H1 (cell line): ENCODE measurements around the gene TMEM238. TPM values are rescaled to one million over a fixed set of nuclear protein-coding genes. Genes with fewer than 3 reads are reported as not detected.

Source experiments
- CHD1 ChIP-seq: IDR thresholded peaks from 2 replicates; pipeline ENCODE4 v1.6.1; 2012; ENCODE audit warnings: low read depth, low read length, improper control_type of control experiment
- CTBP2 ChIP-seq: IDR thresholded peaks from 2 replicates; pipeline ENCODE4 v1.7.0; 2011; ENCODE audit warnings: borderline replicate concordance, mild to moderate bottlenecking, moderate library complexity, mixed read lengths, low read length; ENCODE audit not compliant: insufficient read depth, insufficient read length
- GABPA ChIP-seq: IDR thresholded peaks from 2 replicates; pipeline ENCODE4 v1.6.1; 2011; ENCODE audit warnings: mild to moderate bottlenecking, low read length, moderate library complexity, borderline replicate concordance; ENCODE audit not compliant: insufficient read depth
- GTF2F1 ChIP-seq: IDR thresholded peaks from 2 replicates; pipeline ENCODE4 v1.6.1; 2012; ENCODE audit warnings: low read depth, low read length, improper control_type of control experiment, borderline replicate concordance
- HDAC6 ChIP-seq: IDR thresholded peaks from one replicate; pipeline ENCODE4 v1.7.1; 2012; ENCODE audit warnings: low read depth, mild to moderate bottlenecking, inconsistent platforms, low read length, moderate library complexity
- JUND ChIP-seq: IDR thresholded peaks from 2 replicates; pipeline ENCODE4 v1.6.1; 2011; ENCODE audit warnings: mild to moderate bottlenecking, improper control_type of control experiment, low read length
- KDM4A ChIP-seq: IDR thresholded peaks from one replicate; pipeline ENCODE4 v1.7.1; 2012; ENCODE audit warnings: low read depth, mild to moderate bottlenecking, moderate library complexity, low read length, inconsistent platforms; ENCODE audit not compliant: severe bottlenecking
- KDM5A ChIP-seq: fragments of 200-600 bp; IDR thresholded peaks from 2 replicates; pipeline ENCODE4 v1.7.1; 2012; ENCODE audit warnings: mild to moderate bottlenecking, low read length, inconsistent platforms, mixed read lengths
- PHF8 ChIP-seq: fragments of 200-600 bp; sonication (generic); conservative IDR thresholded peaks from 2 replicates; pipeline ENCODE4 v1.7.1; 2012; ENCODE audit warnings: low read depth, mild to moderate bottlenecking, inconsistent platforms, low read length, moderate library complexity
- RAD21 ChIP-seq, 2 experiments: IDR thresholded peaks in 1 of 2; conservative IDR thresholded peaks in 1 of 2; 2 replicates each; pipeline ENCODE4 v1.6.1; 2011; ENCODE audit warnings: low read depth in 2 of 2, low read length in 2 of 2, improper control_type of control experiment in 1 of 2, inconsistent platforms in 1 of 2, mild to moderate bottlenecking in 1 of 2, moderate library complexity in 1 of 2
- SIX5 ChIP-seq: IDR thresholded peaks from 2 replicates; pipeline ENCODE4 v1.6.1; 2011; ENCODE audit warnings: mild to moderate bottlenecking, low read depth, low read length
- SP1 ChIP-seq: IDR thresholded peaks from 2 replicates; pipeline ENCODE4 v1.6.1; 2011; ENCODE audit warnings: low read depth, low read length
- SP2 ChIP-seq: IDR thresholded peaks from 2 replicates; pipeline ENCODE4 v1.6.1; 2012; ENCODE audit warnings: mild to moderate bottlenecking, low read length, inconsistent platforms
- SRF ChIP-seq: IDR thresholded peaks from 2 replicates; pipeline ENCODE4 v1.6.1; 2011; ENCODE audit warnings: mild to moderate bottlenecking, low read depth, low read length, moderate library complexity
- TCF12 ChIP-seq: IDR thresholded peaks from 2 replicates; pipeline ENCODE4 v1.6.1; 2011; ENCODE audit warnings: low read depth, mild to moderate bottlenecking, low read length
- polyA plus RNA-seq, 7 experiments: library from polyadenylated mRNA; depleted of rRNA in 3 of 7; stranded (reverse) in 5 of 7; unstranded in 2 of 7; fragments of >200 nt in 5 of 7; fragments of 200-250 nt in 2 of 7; gene quantifications; 1 replicate in 5 of 7; 2 replicates in 1 of 7; 4 replicates in 1 of 7; pipeline versions ENCODE4 v1.2.1 to v1.2.3, GENCODE V29; 2011 to 2013; ENCODE audit warnings: missing spikeins in 2 of 7, mixed read lengths in 2 of 7
- total RNA-seq: library from RNA; stranded (reverse); fragmentation: NEBNext Ultra II Directional; extraction: Animal tissue kit (Norgen Biotek cat#: 25700); gene quantifications from 2 replicates; pipeline ENCODE4 v1.2.1, GENCODE V29; 2021
- TF ChIP-seq, protein P1 (sequence below): IDR thresholded peaks from 2 replicates; pipeline ENCODE4 v1.6.1; 2012; ENCODE audit warnings: low read length, inconsistent platforms
- TF ChIP-seq, protein P2 (sequence below): IDR thresholded peaks from 2 replicates; pipeline ENCODE4 v1.6.1; 2011; ENCODE audit warnings: low read length, improper control_type of control experiment
- TF ChIP-seq, protein P3 (sequence below): IDR thresholded peaks from 2 replicates; pipeline ENCODE4 v1.6.1; 2012; ENCODE audit warnings: inconsistent platforms
- TF ChIP-seq, protein P4 (sequence below): IDR thresholded peaks from 2 replicates; pipeline ENCODE4 v1.6.1; 2011; ENCODE audit warnings: low read depth, mild to moderate bottlenecking, low read length; ENCODE audit not compliant: insufficient read depth

Gene TMEM238
- total and polyA plus RNA-seq, 2 of the 8 experiments (the other 6 are each of a cell fraction or from before 2014, with no cell fraction given) = 0.53 to 3.8 TPM

DNA sequence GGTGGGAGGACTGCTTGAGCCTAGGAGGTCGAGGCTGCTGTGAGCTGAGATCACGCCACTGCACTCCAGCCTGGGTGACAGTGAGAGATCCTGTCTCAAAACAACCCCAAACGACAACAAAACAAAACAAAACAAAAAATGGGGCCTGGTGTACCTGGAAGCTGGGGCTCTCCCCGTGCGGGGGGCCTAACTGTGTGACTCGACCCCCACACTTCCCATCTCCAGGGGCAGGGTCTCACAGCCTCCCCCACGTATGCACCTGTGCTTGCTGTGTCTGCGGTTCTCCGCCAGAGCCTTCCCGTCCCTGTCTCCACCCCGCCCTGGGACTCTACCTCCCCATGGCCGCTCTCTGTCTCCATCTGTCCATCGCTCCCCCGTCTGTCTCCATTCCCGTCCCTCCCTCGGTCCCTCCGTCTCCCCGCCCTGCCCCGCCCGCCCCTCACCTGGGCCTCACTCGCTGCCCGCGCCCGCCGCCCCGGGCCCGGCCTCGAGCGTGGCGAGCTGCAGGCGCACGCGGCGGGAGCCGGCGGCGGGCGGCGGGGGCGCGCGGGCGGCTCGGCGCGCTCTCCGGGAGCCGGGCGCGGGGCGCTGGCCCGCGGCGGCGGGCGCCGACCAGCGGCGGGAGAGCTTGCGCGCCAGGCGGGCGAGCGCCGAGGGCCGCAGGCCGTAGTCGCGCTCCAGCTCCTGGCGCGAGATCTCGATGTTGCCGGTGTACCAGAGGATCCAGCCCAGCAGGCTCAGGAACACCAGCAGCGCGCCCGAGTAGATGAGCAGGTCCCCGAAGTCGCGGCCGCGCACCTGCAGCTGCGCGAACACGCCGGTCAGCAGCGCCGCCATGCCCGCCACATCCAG, 587 bp downstream of the TMEM238 start (continued):
- TF ChIP-seq, protein P1, sequence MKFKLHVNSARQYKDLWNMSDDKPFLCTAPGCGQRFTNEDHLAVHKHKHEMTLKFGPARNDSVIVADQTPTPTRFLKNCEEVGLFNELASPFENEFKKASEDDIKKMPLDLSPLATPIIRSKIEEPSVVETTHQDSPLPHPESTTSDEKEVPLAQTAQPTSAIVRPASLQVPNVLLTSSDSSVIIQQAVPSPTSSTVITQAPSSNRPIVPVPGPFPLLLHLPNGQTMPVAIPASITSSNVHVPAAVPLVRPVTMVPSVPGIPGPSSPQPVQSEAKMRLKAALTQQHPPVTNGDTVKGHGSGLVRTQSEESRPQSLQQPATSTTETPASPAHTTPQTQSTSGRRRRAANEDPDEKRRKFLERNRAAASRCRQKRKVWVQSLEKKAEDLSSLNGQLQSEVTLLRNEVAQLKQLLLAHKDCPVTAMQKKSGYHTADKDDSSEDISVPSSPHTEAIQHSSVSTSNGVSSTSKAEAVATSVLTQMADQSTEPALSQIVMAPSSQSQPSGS = no peak
- no peak for TF ChIP-seq TCF12
- TF ChIP-seq KDM5A = no peak
- TF ChIP-seq, protein P2, sequence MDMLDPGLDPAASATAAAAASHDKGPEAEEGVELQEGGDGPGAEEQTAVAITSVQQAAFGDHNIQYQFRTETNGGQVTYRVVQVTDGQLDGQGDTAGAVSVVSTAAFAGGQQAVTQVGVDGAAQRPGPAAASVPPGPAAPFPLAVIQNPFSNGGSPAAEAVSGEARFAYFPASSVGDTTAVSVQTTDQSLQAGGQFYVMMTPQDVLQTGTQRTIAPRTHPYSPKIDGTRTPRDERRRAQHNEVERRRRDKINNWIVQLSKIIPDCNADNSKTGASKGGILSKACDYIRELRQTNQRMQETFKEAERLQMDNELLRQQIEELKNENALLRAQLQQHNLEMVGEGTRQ = no peak
- TF ChIP-seq CHD1 = no peak
- no peak; the same call in 1 of the 2 replicates for TF ChIP-seq PHF8
- no peak for TF ChIP-seq SP2
- no peak for TF ChIP-seq HDAC6
- no peak for TF ChIP-seq GABPA
- TF ChIP-seq, protein P3, sequence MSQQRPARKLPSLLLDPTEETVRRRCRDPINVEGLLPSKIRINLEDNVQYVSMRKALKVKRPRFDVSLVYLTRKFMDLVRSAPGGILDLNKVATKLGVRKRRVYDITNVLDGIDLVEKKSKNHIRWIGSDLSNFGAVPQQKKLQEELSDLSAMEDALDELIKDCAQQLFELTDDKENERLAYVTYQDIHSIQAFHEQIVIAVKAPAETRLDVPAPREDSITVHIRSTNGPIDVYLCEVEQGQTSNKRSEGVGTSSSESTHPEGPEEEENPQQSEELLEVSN = 0 out of 2 replicates have a peak, but pooled peaks have one; percentile 21
- no peak for TF ChIP-seq JUND
- no peak for TF ChIP-seq CTBP2
- TF ChIP-seq KDM4A = peak; percentile 16
- no peak for TF ChIP-seq GTF2F1
- peak in 1 of 2 experiments; percentile 34; a peak in 2 of 4 replicates for TF ChIP-seq RAD21 (IDR thresholded peaks at IDR 0.05 in 1 of 2, conservative IDR thresholded peaks at IDR 0.05 in 1 of 2; ENCODE audit: low read depth in 2 of 2, low read length in 2 of 2)
- TF ChIP-seq SRF = no peak
- TF ChIP-seq SP1 = no peak
- no peak for TF ChIP-seq SIX5
- TF ChIP-seq, protein P4, sequence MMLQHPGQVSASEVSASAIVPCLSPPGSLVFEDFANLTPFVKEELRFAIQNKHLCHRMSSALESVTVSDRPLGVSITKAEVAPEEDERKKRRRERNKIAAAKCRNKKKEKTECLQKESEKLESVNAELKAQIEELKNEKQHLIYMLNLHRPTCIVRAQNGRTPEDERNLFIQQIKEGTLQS = no peak
